OCI-M2 (cell line): Measurements from ENCODE around the gene MED16.
"Not testable (repeated sequence)": the region's sequence is repeated elsewhere in the genome, so short reads cannot be mapped to it uniquely, and the experiment has no call there.

Experiments used
- DNase-seq: peaks from one replicate; lab custom pipeline; 2025; ENCODE audit not compliant: unreplicated experiment; lab: John Stamatoyannopoulos, UW

MED16 gene

GRCh38 chr19:855142-855541 lies 37.8 kb downstream of the MED16 start:
- no peak for DNase-seq

GRCh38 chr19:854549-854948 lies 38.4 kb downstream of the MED16 start:
- no peak for DNase-seq

DNA sequence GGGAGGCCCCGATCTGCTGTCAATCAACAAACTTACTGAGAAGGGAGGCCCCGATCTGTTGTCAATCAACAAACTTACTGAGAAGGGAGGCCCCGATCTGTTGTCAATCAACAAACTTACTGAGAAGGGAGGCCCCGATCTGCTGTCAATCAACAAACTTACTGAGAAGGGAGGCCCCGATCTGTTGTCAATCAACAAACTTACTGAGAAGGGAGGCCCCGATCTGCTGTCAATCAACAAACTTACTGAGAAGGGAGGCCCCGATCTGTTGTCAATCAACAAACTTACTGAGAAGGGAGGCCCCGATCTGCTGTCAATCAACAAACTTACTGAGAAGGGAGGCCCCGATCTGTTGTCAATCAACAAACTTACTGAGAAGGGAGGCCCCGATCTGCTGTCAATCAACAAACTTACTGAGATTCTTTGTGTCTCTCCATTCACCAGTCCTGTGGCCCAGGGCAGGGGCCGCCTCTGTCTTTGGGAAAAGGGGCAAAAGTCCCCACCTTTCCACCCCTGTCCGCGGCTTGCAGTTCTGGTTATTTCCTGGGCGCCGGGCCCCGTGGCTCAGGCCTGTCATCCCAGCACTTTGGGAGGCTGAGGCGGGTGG lies 39.3 kb downstream of the MED16 start:
- DNase-seq = not testable (repeated sequence)

GRCh38 chr19:853014-853585 lies 39.9 kb downstream of the MED16 start:
- no peak for DNase-seq

DNA sequence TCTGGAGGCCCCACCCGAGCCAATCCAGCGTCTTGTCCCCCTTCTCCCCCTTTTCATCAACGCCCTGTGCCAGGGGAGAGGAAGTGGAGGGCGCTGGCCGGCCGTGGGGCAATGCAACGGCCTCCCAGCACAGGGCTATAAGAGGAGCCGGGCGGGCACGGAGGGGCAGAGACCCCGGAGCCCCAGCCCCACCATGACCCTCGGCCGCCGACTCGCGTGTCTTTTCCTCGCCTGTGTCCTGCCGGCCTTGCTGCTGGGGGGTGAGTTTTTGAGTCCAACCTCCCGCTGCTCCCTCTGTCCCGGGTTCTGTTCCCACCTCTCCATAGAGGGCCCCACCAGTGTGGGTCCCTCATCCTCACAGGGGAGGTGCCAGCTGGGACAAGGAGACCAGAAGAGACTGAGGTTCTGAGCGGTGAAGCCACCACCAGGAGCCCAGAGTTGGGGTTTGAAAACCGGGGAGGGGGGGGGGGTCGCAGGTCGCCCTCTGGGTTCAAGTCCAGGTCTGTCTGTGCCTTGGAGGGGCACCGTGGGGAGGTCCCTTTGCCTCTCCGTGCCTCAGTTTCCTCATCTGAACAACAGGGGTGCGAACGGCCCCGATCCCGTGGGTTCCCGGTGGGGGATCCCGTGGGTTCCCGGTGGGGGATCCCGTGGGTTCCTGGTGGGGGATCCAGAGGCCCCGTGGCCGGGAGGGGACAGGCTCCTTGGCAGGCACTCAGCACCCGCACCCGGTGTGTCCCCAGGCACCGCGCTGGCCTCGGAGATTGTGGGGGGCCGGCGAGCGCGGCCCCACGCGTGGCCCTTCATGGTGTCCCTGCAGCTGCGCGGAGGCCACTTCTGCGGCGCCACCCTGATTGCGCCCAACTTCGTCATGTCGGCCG lies 40.6 kb downstream of the MED16 start, which contains the start of gene ELANE:
ELANE (plus strand) TSS at position 168 of the 878 bp plus-strand sequence; CDS start at position 194, 26 bp downstream.
- DNase-seq = no peak

DNA sequence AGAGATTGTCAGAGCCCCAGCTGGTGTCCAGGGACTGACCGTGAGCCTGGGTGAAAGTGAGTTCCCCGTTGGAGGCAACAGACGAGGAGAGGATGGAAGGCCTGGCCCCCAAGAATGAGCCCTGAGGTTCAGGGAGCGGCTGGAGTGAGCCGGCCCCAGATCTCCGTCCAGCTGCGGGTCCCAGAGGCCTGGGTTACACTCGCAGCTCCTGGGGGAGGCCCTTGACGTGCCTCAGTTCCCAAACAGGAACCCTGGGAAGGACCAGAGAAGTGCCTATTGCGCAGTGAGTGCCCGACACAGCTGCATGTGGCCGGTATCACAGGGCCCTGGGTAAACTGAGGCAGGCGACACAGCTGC lies 42.0 kb downstream of the MED16 start:
- no peak for DNase-seq

DNA sequence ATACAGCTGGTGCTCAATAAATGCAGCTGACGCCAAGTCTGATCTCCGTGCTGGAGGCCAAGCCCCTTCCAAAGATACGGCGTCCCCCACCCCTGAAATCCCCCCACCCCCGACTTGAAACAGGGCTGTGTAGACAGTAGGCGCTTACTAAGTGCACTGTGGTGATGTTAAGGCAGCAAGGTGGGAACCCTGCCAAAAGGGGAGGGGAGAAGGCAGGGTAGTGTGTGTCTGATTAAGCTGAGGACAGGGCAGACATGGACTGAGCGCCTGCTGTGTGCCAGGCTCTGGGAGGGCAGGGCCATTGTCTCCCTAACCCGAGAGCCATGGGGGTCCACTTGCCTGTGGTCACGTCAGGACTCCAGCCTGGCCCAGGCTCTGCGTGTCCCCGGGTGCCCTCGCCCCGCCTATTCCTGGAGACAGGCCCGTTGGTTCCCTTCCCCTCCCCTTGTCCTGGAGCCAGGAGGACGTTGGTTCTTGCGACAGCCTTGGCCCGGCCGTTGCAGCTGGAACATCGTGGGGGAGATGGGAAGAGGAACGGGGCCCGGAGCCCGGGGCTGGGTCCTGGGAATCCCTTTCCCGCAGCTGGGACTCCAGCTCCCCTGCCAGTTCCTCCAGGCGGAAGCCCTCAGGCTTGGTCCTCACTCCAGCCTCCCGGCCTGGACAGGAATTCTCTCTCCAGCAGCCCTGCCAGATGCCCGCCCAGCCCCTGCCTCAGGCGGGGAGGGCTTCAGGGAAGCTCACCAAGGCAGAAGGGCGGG lies 42.6 kb downstream of the MED16 start:
- DNase-seq = no peak

- DNase-seq = not testable (repeated sequence)
Observed at GRCh38 chr19:849195-849594, 43.8 kb downstream of the MED16 start.

GRCh38 chr19:848386-848921 lies 44.5 kb downstream of the MED16 start:
- DNase-seq = no peak

GRCh38 chr19:845707-846521 lies 47.1 kb downstream of the MED16 start:
- no peak for DNase-seq

DNA sequence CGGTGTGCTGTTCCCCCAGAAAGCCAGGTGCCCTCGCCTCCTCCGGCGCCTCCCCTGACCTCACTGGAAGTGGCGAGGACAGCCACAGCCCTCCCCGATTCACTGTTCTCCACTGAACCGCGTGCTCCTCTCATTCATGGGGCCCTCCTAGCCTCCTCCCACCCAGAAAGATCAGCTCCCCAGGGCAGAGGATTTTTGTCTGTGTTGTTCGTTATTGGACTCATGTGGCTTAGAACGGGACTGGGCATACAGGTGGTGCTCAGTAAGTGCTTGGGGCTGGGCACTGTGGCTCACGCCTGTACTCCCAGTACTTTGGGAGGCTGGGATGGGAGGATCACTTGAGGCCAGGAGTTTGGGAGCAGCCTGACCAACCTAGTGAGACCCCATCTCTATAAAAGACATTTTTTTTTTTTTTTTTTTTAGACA lies 48.4 kb downstream of the MED16 start:
- DNase-seq = no peak

GRCh38 chr19:843836-844545 lies 49.0 kb downstream of the MED16 start:
- DNase-seq = no peak

DNA sequence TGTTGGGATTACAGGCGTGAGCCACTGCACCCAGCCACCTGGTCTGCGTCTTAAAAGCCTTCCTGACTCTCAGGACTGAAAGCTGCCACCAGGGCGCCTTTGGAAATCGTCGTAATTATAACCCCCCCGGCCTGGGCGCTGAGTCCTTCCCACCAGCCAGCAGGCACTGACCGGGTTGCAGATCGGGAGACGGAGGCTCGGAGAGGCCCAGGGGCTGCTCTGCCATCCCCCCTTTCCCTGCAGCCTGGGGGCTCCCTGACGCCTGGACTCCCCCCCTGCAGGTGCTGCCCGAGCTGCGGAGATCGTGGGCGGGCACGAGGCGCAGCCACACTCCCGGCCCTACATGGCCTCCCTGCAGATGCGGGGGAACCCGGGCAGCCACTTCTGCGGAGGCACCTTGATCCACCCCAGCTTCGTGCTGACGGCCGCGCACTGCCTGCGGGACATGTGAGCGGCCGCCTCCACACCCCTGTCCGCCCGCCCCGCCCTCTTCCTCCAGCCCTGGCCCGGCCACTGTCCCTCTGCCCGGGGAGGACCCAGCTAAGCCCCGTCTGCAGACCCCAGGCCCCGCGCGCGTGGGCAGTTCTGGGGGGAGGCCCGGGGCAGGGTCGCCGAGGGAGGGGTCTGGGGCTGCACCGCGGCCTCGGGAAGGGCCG lies 49.7 kb downstream of the MED16 start:
- DNase-seq = no peak

GRCh38 chr19:842802-843179 lies 50.2 kb downstream of the MED16 start:
- not testable (repeated sequence) for DNase-seq

GRCh38 chr19:840519-841206 lies 52.3 kb downstream of the MED16 start, which contains the start of gene PRTN3:
Gene PRTN3 (plus strand): TSS chr19:840999. CDS start chr19:841009, 10 bp downstream.
- no peak for DNase-seq

GRCh38 chr19:835210-835810 lies 57.7 kb downstream of the MED16 start:
- DNase-seq = no peak

DNA sequence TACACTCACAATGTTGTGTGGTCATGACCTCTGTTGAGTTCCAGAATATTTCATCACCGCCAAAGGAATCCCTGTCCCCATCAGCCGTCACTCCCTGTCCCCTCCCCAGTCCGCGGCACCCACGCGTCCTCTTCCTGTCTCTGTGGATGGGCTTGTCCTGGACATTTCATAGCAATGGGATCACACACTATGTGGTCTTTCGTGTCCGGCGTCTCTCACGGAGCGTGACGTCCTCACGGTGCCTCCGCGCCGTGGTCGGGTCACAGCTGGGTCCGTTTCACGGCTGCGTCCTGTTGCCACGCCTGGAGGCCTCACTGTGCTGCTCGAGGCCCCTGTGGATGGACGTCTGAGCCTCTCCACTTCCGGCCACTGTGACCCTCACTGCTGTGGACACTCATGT lies 58.8 kb downstream of the MED16 start:
- no peak for DNase-seq
